Peyer's patch (tissue), 4 donors: Measurements from ENCODE around the gene BIRC6. TPM values are rescaled to one million over a fixed set of nuclear protein-coding genes. Genes with fewer than 3 reads are reported as not detected.

Experiments
- DNase-seq, 3 donors: peaks; one replicate each; pipeline ENCODE4 v3.0.0-alpha.2; 2017 to 2019
- H3K27ac ChIP-seq, 4 donors: fragments of 200-600 bp; sonication (generic); one replicate each; pipeline ENCODE4 v1.5.1; 2016 to 2019
- H3K27me3 ChIP-seq, 2 donors: fragments of 200-600 bp; sonication (generic); one replicate each; pipeline ENCODE4 v1.5.1; 2019
- H3K36me3 ChIP-seq, 3 donors: fragments of 200-600 bp; sonication (generic); one replicate each; pipeline ENCODE4 v1.5.1; 2016 to 2019
- H3K4me1 ChIP-seq, 4 donors: fragments of 200-600 bp; sonication (generic); one replicate each; pipeline ENCODE4 v1.5.1; 2016 to 2019
- H3K4me3 ChIP-seq, 4 donors: fragments of 200-600 bp; sonication (generic); 1 replicate in 3 of 4; 2 replicates in 1 of 4; pipeline ENCODE4 v1.5.1; 2016 to 2019; ENCODE audit warnings: mild to moderate bottlenecking in 1 of 4
- H3K9me3 ChIP-seq, 4 donors: fragments of 200-600 bp; sonication (generic); one replicate each; pipeline ENCODE4 v1.5.1; 2016 to 2019; ENCODE audit warnings: mild to moderate bottlenecking in 1 of 4
- CTCF ChIP-seq, 6 experiments: fragments of 450-650 bp in 4 of 6; fragments of 200-600 bp in 2 of 6; sonication (generic) in 1 of 6; IDR thresholded peaks; one replicate each; pipeline ENCODE4 v1.5.1; 2017 to 2019; ENCODE audit warnings: antibody characterized with exemption in 6 of 6, mild to moderate bottlenecking in 3 of 6, moderate library complexity in 1 of 6
- POLR2A ChIP-seq, 2 donors: fragments of 450-650 bp; IDR thresholded peaks; one replicate each; pipeline ENCODE4 v1.5.1; 2017; ENCODE audit warnings: antibody characterized with exemption in 2 of 2, mild to moderate bottlenecking in 2 of 2, moderate library complexity in 2 of 2
- total RNA-seq, 4 donors: library from RNA; depleted of rRNA; stranded (reverse); fragments of >200 nt; gene quantifications; one replicate each; pipeline ENCODE4 v1.1.0, GENCODE V29; 2016

BIRC6 gene
- total RNA-seq, 4 donors from 2014 or later = 133 to 237 (median 214) TPM

GRCh38 chr2:32565902-32566301 lies 209.1 kb downstream of the BIRC6 start:
- Histone ChIP-seq H3K9me3 (peaks cover 0 to 9% (median 0%) of the 10 kb centered on the region in 4 donors), H3K27ac (no peak overlapping the region), H3K4me1 (no peaks in the 10 kb centered on the region), H3K27me3 (no peaks in the 10 kb centered on the region), H3K4me3 (no peak overlapping the region), H3K36me3 (peaks cover 0 to 32% (median 0%) of the 10 kb centered on the region in 3 donors)
- no peak for DNase-seq
- TF ChIP-seq POLR2A (IDR thresholded peaks at IDR 0.05) (no peak), CTCF (IDR thresholded peaks at IDR 0.05) (no peak)

- TF ChIP-seq CTCF (IDR thresholded peaks at IDR 0.05) (no peak), POLR2A (IDR thresholded peaks at IDR 0.05) (no peak)
- no peak overlapping the region for H3K27ac ChIP-seq
- no peak overlapping the region for H3K4me3 ChIP-seq
- no peaks in the 10 kb centered on the region for H3K27me3 ChIP-seq
- H3K4me1 ChIP-seq = no peaks in the 10 kb centered on the region
- DNase-seq = no peak
- no peaks in the 10 kb centered on the region for H3K9me3 ChIP-seq
- H3K36me3 ChIP-seq = peaks cover 0 to 15% (median 0%) of the 10 kb centered on the region in 3 donors
Measured at GRCh38 chr2:32572030-32572429, 215.2 kb downstream of the BIRC6 start.

GRCh38 chr2:32572737-32573136 lies 215.9 kb downstream of the BIRC6 start:
- Histone ChIP-seq H3K4me3 (no peak overlapping the region), H3K36me3 (peaks cover 0 to 15% (median 0%) of the 10 kb centered on the region in 3 donors), H3K27me3 (no peaks in the 10 kb centered on the region), H3K9me3 (no peaks in the 10 kb centered on the region), H3K4me1 (no peaks in the 10 kb centered on the region), H3K27ac (no peak overlapping the region)
- no peak for TF ChIP-seq POLR2A (IDR thresholded peaks at IDR 0.05)
- no peak for TF ChIP-seq CTCF (IDR thresholded peaks at IDR 0.05)
- no peak for DNase-seq

GRCh38 chr2:32591669-32592463 lies 235.0 kb downstream of the BIRC6 start:
- H3K9me3 ChIP-seq = no peaks in the 10 kb centered on the region
- no peaks in the 10 kb centered on the region for H3K27me3 ChIP-seq
- no peak overlapping the region for H3K4me3 ChIP-seq
- DNase-seq = no peak
- H3K27ac ChIP-seq = no peak overlapping the region
- H3K4me1 ChIP-seq = no peaks in the 10 kb centered on the region
- TF ChIP-seq POLR2A (IDR thresholded peaks at IDR 0.05) (no peak), CTCF (IDR thresholded peaks at IDR 0.05) (no peak)
- H3K36me3 ChIP-seq = peaks cover 0 to under 1% (median 0%) of the 10 kb centered on the region in 3 donors

- no peak overlapping the region for H3K27ac ChIP-seq
- H3K4me1 ChIP-seq = no peaks in the 10 kb centered on the region
- no peak for TF ChIP-seq CTCF (IDR thresholded peaks at IDR 0.05)
- TF ChIP-seq POLR2A (IDR thresholded peaks at IDR 0.05) = no peak
- H3K27me3 ChIP-seq = no peaks in the 10 kb centered on the region
- no peaks in the 10 kb centered on the region for H3K9me3 ChIP-seq
- peaks cover 0 to 21% (median 0%) of the 10 kb centered on the region in 3 donors for H3K36me3 ChIP-seq
- no peak overlapping the region for H3K4me3 ChIP-seq
- DNase-seq = no peak
Measured at GRCh38 chr2:32594573-32594972, 237.8 kb downstream of the BIRC6 start.
